Ascending aorta (tissue), 2 donors: ENCODE data around the gene ADAMTS12. TPM values are rescaled to one million over a fixed set of nuclear protein-coding genes. Genes with fewer than 3 reads are reported as not detected.

Experiments
- DNase-seq, 2 donors: peaks; one replicate each; pipeline ENCODE4 v3.0.0-alpha.2; 2019; ENCODE audit warnings: low spot score in 2 of 2
- H3K27ac ChIP-seq, 2 donors: fragments of 200-600 bp; sonication (generic); one replicate each; pipeline ENCODE4 v1.5.1; 2016 to 2017; ENCODE audit warnings: mild to moderate bottlenecking in 1 of 2
- H3K27me3 ChIP-seq: fragments of 200-600 bp; sonication (generic); one replicate; pipeline ENCODE4 v1.5.1; 2017
- H3K36me3 ChIP-seq, 2 donors: fragments of 200-600 bp; sonication (generic); one replicate each; pipeline ENCODE4 v1.5.1; 2016
- H3K4me1 ChIP-seq, 2 donors: fragments of 200-600 bp; sonication (generic); one replicate each; pipeline ENCODE4 v1.5.1; 2016 to 2017; ENCODE audit warnings: mild to moderate bottlenecking in 1 of 2
- H3K4me3 ChIP-seq, 2 donors: fragments of 200-600 bp; sonication (generic); one replicate each; pipeline ENCODE4 v1.5.1; 2016 to 2017; ENCODE audit warnings: mild to moderate bottlenecking in 1 of 2
- H3K9me3 ChIP-seq, 2 donors: fragments of 200-600 bp; sonication (generic); one replicate each; pipeline ENCODE4 v1.5.1; 2016
- intact Hi-C: fragments of 100-400 bp; cut with DNase I; formaldehyde crosslinking; loops from one replicate; pipeline ENCODE4 v1.15.1; 2023
- total RNA-seq: library from RNA; depleted of rRNA; stranded (reverse); fragments of >200 nt; gene quantifications from one replicate; pipeline ENCODE4 v1.1.0, GENCODE V29; 2016
- TF ChIP-seq, protein P1 (sequence below), 3 experiments: fragments of 200-600 bp in 2 of 3; fragments of 450-650 bp in 1 of 3; sonication (generic) in 2 of 3; IDR thresholded peaks; one replicate each; pipeline ENCODE4 v1.5.1; 2016 to 2019; ENCODE audit warnings: antibody characterized with exemption in 3 of 3, mild to moderate bottlenecking in 1 of 3, moderate library complexity in 1 of 3

Gene ADAMTS12
- total RNA-seq, 1 donor from 2014 or later = 1.4 TPM

DNA sequence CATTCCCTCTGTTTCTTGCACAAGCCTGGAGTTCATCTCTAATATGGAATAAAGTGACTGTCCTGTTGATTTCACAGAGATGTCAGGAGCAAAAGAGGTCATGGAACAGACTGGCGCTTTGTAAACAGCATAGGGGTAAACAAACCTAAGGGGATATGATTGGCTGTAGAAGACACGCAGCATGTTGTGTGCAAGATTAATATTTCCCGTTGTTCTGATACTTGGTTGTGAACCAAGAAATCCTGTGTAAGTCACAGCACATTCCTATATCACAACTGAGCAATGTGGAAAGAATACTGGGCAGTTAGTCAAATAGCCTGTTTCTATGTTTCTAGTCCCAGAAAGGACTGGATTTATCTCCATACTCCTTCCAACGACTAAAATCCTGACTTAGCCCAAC is 3.2 kb downstream of the ADAMTS12 start:
- intact Hi-C loops = no loop called here
- no peak for DNase-seq
- Histone ChIP-seq H3K4me3 (no peak overlapping the region), H3K27ac (no peak overlapping the region), H3K36me3 (no peaks in the 10 kb centered on the region), H3K27me3 (no peaks in the 10 kb centered on the region), H3K4me1 (peaks cover 0 to 21% of the 10 kb centered on the region in 2 donors), H3K9me3 (no peaks in the 10 kb centered on the region)
- TF ChIP-seq, protein P1, sequence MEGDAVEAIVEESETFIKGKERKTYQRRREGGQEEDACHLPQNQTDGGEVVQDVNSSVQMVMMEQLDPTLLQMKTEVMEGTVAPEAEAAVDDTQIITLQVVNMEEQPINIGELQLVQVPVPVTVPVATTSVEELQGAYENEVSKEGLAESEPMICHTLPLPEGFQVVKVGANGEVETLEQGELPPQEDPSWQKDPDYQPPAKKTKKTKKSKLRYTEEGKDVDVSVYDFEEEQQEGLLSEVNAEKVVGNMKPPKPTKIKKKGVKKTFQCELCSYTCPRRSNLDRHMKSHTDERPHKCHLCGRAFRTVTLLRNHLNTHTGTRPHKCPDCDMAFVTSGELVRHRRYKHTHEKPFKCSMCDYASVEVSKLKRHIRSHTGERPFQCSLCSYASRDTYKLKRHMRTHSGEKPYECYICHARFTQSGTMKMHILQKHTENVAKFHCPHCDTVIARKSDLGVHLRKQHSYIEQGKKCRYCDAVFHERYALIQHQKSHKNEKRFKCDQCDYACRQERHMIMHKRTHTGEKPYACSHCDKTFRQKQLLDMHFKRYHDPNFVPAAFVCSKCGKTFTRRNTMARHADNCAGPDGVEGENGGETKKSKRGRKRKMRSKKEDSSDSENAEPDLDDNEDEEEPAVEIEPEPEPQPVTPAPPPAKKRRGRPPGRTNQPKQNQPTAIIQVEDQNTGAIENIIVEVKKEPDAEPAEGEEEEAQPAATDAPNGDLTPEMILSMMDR (IDR thresholded peaks at IDR 0.05) = no peak

DNA sequence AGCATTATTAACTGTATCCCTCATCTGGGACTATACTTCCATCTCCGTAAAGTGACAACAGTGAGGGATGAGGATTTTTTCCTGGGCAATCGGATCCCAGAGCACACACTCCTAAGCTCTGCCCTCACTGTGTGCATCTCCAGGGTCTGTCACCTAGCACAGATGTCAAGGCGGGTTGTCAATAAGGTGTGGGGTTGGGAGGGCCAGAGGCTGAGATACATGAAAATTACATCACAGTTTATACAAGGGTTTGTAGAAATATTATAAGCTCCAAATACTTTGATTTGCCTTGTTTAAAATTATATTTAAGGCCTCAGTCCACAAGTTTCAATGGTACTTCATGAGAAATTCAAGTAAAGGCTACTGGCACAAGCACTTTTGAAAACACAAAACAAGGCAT is 4.5 kb downstream of the ADAMTS12 start:
- H3K36me3 ChIP-seq = no peaks in the 10 kb centered on the region
- TF ChIP-seq, protein P1 (IDR thresholded peaks at IDR 0.05) = no peak
- no peak overlapping the region for H3K4me3 ChIP-seq
- intact Hi-C loops = no loop called here
- H3K9me3 ChIP-seq = no peaks in the 10 kb centered on the region
- no peaks in the 10 kb centered on the region for H3K27me3 ChIP-seq
- no peak for DNase-seq
- H3K4me1 ChIP-seq = peaks cover 0 to 15% of the 10 kb centered on the region in 2 donors
- H3K27ac ChIP-seq = no peak overlapping the region

DNA sequence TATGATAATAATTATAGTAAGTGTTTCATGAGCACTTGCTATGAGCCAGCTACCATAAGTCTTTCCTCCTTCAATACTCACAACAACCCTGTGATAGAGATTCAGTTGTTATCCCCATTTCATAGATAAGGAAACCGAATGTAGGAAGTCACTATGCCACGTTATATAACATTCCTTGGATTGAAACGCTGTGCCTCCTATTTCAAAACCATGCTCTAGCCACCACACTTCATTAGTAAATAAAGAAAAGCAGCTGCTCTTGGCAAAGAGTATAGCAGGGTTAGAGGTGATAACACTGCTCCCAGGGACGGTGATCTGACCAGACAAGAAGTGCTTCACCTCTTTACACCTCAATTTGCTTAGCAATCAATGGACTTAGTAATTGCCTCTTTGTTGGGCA is 5.5 kb downstream of the ADAMTS12 start:
- intact Hi-C loops = no loop called here
- TF ChIP-seq, protein P1 (IDR thresholded peaks at IDR 0.05) = no peak
- no peak for DNase-seq
- Histone ChIP-seq H3K9me3 (no peaks in the 10 kb centered on the region), H3K4me1 (peaks cover 0 to 15% of the 10 kb centered on the region in 2 donors), H3K27me3 (no peaks in the 10 kb centered on the region), H3K4me3 (no peak overlapping the region), H3K27ac (no peak overlapping the region), H3K36me3 (no peaks in the 10 kb centered on the region)

DNA sequence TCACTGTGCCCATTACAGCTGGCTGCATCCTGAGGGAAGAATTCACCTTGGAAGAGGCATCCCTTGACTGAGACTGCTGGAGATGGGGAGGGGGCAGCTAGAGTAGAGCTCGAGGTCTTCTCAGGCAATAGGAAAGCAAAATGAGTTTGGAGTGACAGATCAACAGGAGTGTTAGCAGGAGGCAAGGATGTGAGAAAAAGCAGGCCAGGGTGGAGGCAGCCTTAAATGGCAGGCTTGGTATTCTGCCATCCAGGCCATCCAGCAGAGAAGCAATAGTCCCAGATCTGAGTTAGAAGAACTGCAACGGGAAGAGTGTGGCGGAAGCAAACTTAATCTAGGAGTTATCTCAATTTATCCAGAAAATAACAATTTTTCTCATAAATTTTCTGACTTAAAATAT is 6.1 kb downstream of the ADAMTS12 start:
- Histone ChIP-seq H3K4me1 (peaks cover 0 to 9% of the 10 kb centered on the region in 2 donors), H3K27me3 (no peaks in the 10 kb centered on the region), H3K4me3 (no peak overlapping the region), H3K36me3 (no peaks in the 10 kb centered on the region), H3K9me3 (no peaks in the 10 kb centered on the region), H3K27ac (no peak overlapping the region)
- no peak for DNase-seq
- TF ChIP-seq, protein P1 (IDR thresholded peaks at IDR 0.05) = no peak
- intact Hi-C loops = no loop called here

DNA sequence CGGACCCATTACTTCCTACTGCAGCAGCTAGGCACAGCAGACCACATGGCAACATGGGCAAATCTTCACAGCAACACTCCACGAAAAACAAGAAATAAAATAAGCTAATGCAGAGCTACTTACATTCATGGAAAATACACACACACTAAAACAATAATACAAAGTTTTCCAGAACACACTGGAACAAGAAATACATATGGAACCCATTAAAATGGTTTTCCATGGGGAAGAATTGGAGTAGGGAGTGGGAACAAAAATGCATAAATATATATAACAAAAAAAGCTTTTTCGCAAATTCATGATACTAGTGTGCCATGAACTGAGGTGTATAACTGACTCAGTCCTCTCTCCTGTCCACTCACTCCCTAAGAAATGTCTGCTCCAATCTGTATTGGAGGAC is 8.3 kb downstream of the ADAMTS12 start:
- H3K27ac ChIP-seq = no peak overlapping the region
- H3K4me3 ChIP-seq = no peak overlapping the region
- H3K4me1 ChIP-seq = no peaks in the 10 kb centered on the region
- H3K36me3 ChIP-seq = no peaks in the 10 kb centered on the region
- no peaks in the 10 kb centered on the region for H3K27me3 ChIP-seq
- DNase-seq = no peak
- TF ChIP-seq, protein P1 (IDR thresholded peaks at IDR 0.05) = no peak
- intact Hi-C loops = no loop called here
- H3K9me3 ChIP-seq = no peaks in the 10 kb centered on the region

DNA sequence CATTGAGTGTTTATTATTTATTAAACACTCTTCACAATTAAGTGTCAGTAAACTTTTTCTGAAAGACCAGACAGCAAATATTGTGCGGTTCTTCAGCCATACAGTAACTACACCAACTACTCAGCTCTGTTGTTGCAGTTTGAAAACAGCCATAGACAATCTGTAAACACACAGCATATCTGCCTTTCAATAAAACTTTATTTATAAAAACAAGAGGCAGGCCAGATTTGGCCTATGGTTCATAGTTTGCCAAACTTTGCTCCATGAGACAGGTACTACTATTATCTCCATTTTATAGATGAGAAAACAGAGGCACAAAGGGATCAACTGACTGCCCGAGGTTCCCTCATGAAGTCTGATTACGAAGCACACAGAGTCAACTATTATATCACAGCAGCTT is 11.5 kb downstream of the ADAMTS12 start:
- Histone ChIP-seq H3K36me3 (no peaks in the 10 kb centered on the region), H3K4me1 (no peaks in the 10 kb centered on the region), H3K9me3 (no peaks in the 10 kb centered on the region), H3K27me3 (no peaks in the 10 kb centered on the region), H3K27ac (no peak overlapping the region), H3K4me3 (no peak overlapping the region)
- TF ChIP-seq, protein P1 (IDR thresholded peaks at IDR 0.05) = no peak
- intact Hi-C loops = no loop called here
- DNase-seq = no peak
